NCI-H2196 (cell line): ENCODE data around the gene SCYGR4.
"Not testable (repeated sequence)": the region's sequence is repeated elsewhere in the genome, so short reads cannot be mapped to it uniquely, and the experiment has no call there.

Experiments used
- DNase-seq: peaks from one replicate; lab custom pipeline; 2025; ENCODE audit not compliant: unreplicated experiment; lab: John Stamatoyannopoulos, UW

Gene SCYGR4

GRCh38 chr2:227617316-227618230, at the start of gene SCYGR4:
Gene SCYGR4 (plus strand): TSS chr2:227617498. CDS start chr2:227617498, 0 bp downstream.
- no peak for DNase-seq

- no peak for DNase-seq
These were observed 48.5 kb upstream of the SCYGR4 start for GRCh38 chr2:227568852-227569169.

- DNase-seq: no peak
These were observed 46.7 kb upstream of the SCYGR4 start for GRCh38 chr2:227570615-227571014.

GRCh38 chr2:227576110-227576509, 41.2 kb upstream of the SCYGR4 start:
- no peak for DNase-seq

GRCh38 chr2:227576812-227577211, 40.5 kb upstream of the SCYGR4 start:
- no peak for DNase-seq

GRCh38 chr2:227577555-227577954, 39.7 kb upstream of the SCYGR4 start:
- DNase-seq: no peak

- DNase-seq: no peak
These were observed 38.7 kb upstream of the SCYGR4 start for GRCh38 chr2:227578642-227579041.

- no peak for DNase-seq
These were observed 37.5 kb upstream of the SCYGR4 start for GRCh38 chr2:227579791-227580190.

- DNase-seq: no peak
These were observed 34.9 kb upstream of the SCYGR4 start for GRCh38 chr2:227582369-227582768.

- DNase-seq: no peak
These were observed 24.5 kb upstream of the SCYGR4 start for GRCh38 chr2:227592694-227593387.

GRCh38 chr2:227595797-227596196, 21.5 kb upstream of the SCYGR4 start:
- DNase-seq: no peak

GRCh38 chr2:227597036-227597435, 20.3 kb upstream of the SCYGR4 start:
- no peak for DNase-seq

- DNase-seq: no peak
These were observed 19.3 kb upstream of the SCYGR4 start for GRCh38 chr2:227597998-227598397.

GRCh38 chr2:227598835-227599503, 18.3 kb upstream of the SCYGR4 start, which contains the start of gene SCYGR2:
Gene SCYGR2 (plus strand): TSS chr2:227598893. CDS start chr2:227598893, 0 bp downstream.
- DNase-seq: not testable (repeated sequence)

- DNase-seq: no peak
These were observed 14.9 kb upstream of the SCYGR4 start for GRCh38 chr2:227602358-227602757.

- no peak for DNase-seq
These were observed 10.8 kb upstream of the SCYGR4 start for GRCh38 chr2:227606476-227606875.

GRCh38 chr2:227607941-227608340, 9.4 kb upstream of the SCYGR4 start:
- DNase-seq: no peak

- DNase-seq: no peak
These were observed 8.5 kb upstream of the SCYGR4 start for GRCh38 chr2:227608561-227609338.

- no peak for DNase-seq
These were observed 7.2 kb upstream of the SCYGR4 start for GRCh38 chr2:227610123-227610522.

GRCh38 chr2:227612546-227613271, 4.6 kb upstream of the SCYGR4 start:
- DNase-seq: no peak
